ENCODE data around the gene CDON.

The CDON gene

GRCh38 chr11:125960771-125961170 lies 101.9 kb downstream of the CDON start:
- no peak for DNase-seq
- Histone ChIP-seq H3K9me3 (ENCODE audit: control insufficient read depth, low read length) (no peaks in the 10 kb centered on the region), H3K4me1 (ENCODE audit: control insufficient read depth, insufficient read depth, low read length, poor library complexity, severe bottlenecking) (no peaks in the 10 kb centered on the region), H3K36me3 (ENCODE audit: control insufficient read depth, insufficient read depth, low read length) (no peaks in the 10 kb centered on the region), H3K27ac (ENCODE audit: insufficient read depth, low read length, poor library complexity, severe bottlenecking) (no peak overlapping the region), H3K27me3 (replicated peaks; ENCODE audit: control insufficient read depth, insufficient read depth, low read length, poor library complexity, severe bottlenecking) (no peaks in the 10 kb centered on the region), H3K4me3 (ENCODE audit: insufficient read depth, low read depth, low read length, poor library complexity, severe bottlenecking) (no peak overlapping the region)

GRCh38 chr11:125959931-125960330 lies 102.7 kb downstream of the CDON start:
- Histone ChIP-seq H3K9me3 (ENCODE audit: control insufficient read depth, low read length) (no peaks in the 10 kb centered on the region), H3K27ac (ENCODE audit: insufficient read depth, low read length, poor library complexity, severe bottlenecking) (no peak overlapping the region), H3K27me3 (replicated peaks; ENCODE audit: control insufficient read depth, insufficient read depth, low read length, poor library complexity, severe bottlenecking) (no peaks in the 10 kb centered on the region), H3K4me1 (ENCODE audit: control insufficient read depth, insufficient read depth, low read length, poor library complexity, severe bottlenecking) (no peaks in the 10 kb centered on the region), H3K36me3 (ENCODE audit: control insufficient read depth, insufficient read depth, low read length) (no peaks in the 10 kb centered on the region), H3K4me3 (ENCODE audit: insufficient read depth, low read depth, low read length, poor library complexity, severe bottlenecking) (no peak overlapping the region)
- no peak for DNase-seq

GRCh38 chr11:125959511-125959910 lies 103.2 kb downstream of the CDON start:
- Histone ChIP-seq H3K9me3 (ENCODE audit: control insufficient read depth, low read length) (no peaks in the 10 kb centered on the region), H3K4me3 (ENCODE audit: insufficient read depth, low read depth, low read length, poor library complexity, severe bottlenecking) (no peak overlapping the region), H3K27me3 (replicated peaks; ENCODE audit: control insufficient read depth, insufficient read depth, low read length, poor library complexity, severe bottlenecking) (no peaks in the 10 kb centered on the region), H3K4me1 (ENCODE audit: control insufficient read depth, insufficient read depth, low read length, poor library complexity, severe bottlenecking) (no peaks in the 10 kb centered on the region), H3K36me3 (ENCODE audit: control insufficient read depth, insufficient read depth, low read length) (no peaks in the 10 kb centered on the region), H3K27ac (ENCODE audit: insufficient read depth, low read length, poor library complexity, severe bottlenecking) (no peak overlapping the region)
- DNase-seq, result no peak

GRCh38 chr11:125958872-125959400 lies 103.7 kb downstream of the CDON start:
- no peak overlapping the region for H3K27ac ChIP-seq (ENCODE audit: insufficient read depth, low read length, poor library complexity, severe bottlenecking)
- no peak for DNase-seq
- H3K9me3 ChIP-seq (ENCODE audit: control insufficient read depth, low read length), result no peaks in the 10 kb centered on the region
- H3K4me1 ChIP-seq (ENCODE audit: control insufficient read depth, insufficient read depth, low read length, poor library complexity, severe bottlenecking), result no peaks in the 10 kb centered on the region
- H3K36me3 ChIP-seq (ENCODE audit: control insufficient read depth, insufficient read depth, low read length), result no peaks in the 10 kb centered on the region
- H3K27me3 ChIP-seq (replicated peaks; ENCODE audit: control insufficient read depth, insufficient read depth, low read length, poor library complexity, severe bottlenecking), result no peaks in the 10 kb centered on the region
- H3K4me3 ChIP-seq (ENCODE audit: insufficient read depth, low read depth, low read length, poor library complexity, severe bottlenecking), result no peak overlapping the region

GRCh38 chr11:125957618-125958332 lies 104.9 kb downstream of the CDON start:
- H3K4me1 ChIP-seq (ENCODE audit: control insufficient read depth, insufficient read depth, low read length, poor library complexity, severe bottlenecking), result no peaks in the 10 kb centered on the region
- H3K27me3 ChIP-seq (replicated peaks; ENCODE audit: control insufficient read depth, insufficient read depth, low read length, poor library complexity, severe bottlenecking), result no peaks in the 10 kb centered on the region
- H3K4me3 ChIP-seq (ENCODE audit: insufficient read depth, low read depth, low read length, poor library complexity, severe bottlenecking), result no peak overlapping the region
- H3K9me3 ChIP-seq (ENCODE audit: control insufficient read depth, low read length), result no peaks in the 10 kb centered on the region
- no peaks in the 10 kb centered on the region for H3K36me3 ChIP-seq (ENCODE audit: control insufficient read depth, insufficient read depth, low read length)
- DNase-seq, result no peak
- no peak overlapping the region for H3K27ac ChIP-seq (ENCODE audit: insufficient read depth, low read length, poor library complexity, severe bottlenecking)

GRCh38 chr11:125956391-125957134 lies 106.1 kb downstream of the CDON start:
- Histone ChIP-seq H3K27me3 (replicated peaks; ENCODE audit: control insufficient read depth, insufficient read depth, low read length, poor library complexity, severe bottlenecking) (no peaks in the 10 kb centered on the region), H3K27ac (ENCODE audit: insufficient read depth, low read length, poor library complexity, severe bottlenecking) (no peak overlapping the region), H3K4me1 (ENCODE audit: control insufficient read depth, insufficient read depth, low read length, poor library complexity, severe bottlenecking) (no peaks in the 10 kb centered on the region), H3K36me3 (ENCODE audit: control insufficient read depth, insufficient read depth, low read length) (no peaks in the 10 kb centered on the region), H3K9me3 (ENCODE audit: control insufficient read depth, low read length) (no peaks in the 10 kb centered on the region), H3K4me3 (ENCODE audit: insufficient read depth, low read depth, low read length, poor library complexity, severe bottlenecking) (no peak overlapping the region)
- DNase-seq, result no peak

GRCh38 chr11:125955856-125956255 lies 106.8 kb downstream of the CDON start:
- Histone ChIP-seq H3K4me1 (ENCODE audit: control insufficient read depth, insufficient read depth, low read length, poor library complexity, severe bottlenecking) (no peaks in the 10 kb centered on the region), H3K27ac (ENCODE audit: insufficient read depth, low read length, poor library complexity, severe bottlenecking) (no peak overlapping the region), H3K4me3 (ENCODE audit: insufficient read depth, low read depth, low read length, poor library complexity, severe bottlenecking) (no peak overlapping the region), H3K9me3 (ENCODE audit: control insufficient read depth, low read length) (no peaks in the 10 kb centered on the region), H3K36me3 (ENCODE audit: control insufficient read depth, insufficient read depth, low read length) (no peaks in the 10 kb centered on the region), H3K27me3 (replicated peaks; ENCODE audit: control insufficient read depth, insufficient read depth, low read length, poor library complexity, severe bottlenecking) (no peaks in the 10 kb centered on the region)
- DNase-seq, result no peak

GRCh38 chr11:125954945-125955640 lies 107.6 kb downstream of the CDON start:
- no peaks in the 10 kb centered on the region for H3K9me3 ChIP-seq (ENCODE audit: control insufficient read depth, low read length)
- no peaks in the 10 kb centered on the region for H3K36me3 ChIP-seq (ENCODE audit: control insufficient read depth, insufficient read depth, low read length)
- no peak overlapping the region for H3K27ac ChIP-seq (ENCODE audit: insufficient read depth, low read length, poor library complexity, severe bottlenecking)
- no peak overlapping the region for H3K4me3 ChIP-seq (ENCODE audit: insufficient read depth, low read depth, low read length, poor library complexity, severe bottlenecking)
- DNase-seq, result no peak
- no peaks in the 10 kb centered on the region for H3K4me1 ChIP-seq (ENCODE audit: control insufficient read depth, insufficient read depth, low read length, poor library complexity, severe bottlenecking)
- no peaks in the 10 kb centered on the region for H3K27me3 ChIP-seq (replicated peaks; ENCODE audit: control insufficient read depth, insufficient read depth, low read length, poor library complexity, severe bottlenecking)

GRCh38 chr11:125954123-125954944 lies 108.3 kb downstream of the CDON start:
- Histone ChIP-seq H3K9me3 (ENCODE audit: control insufficient read depth, low read length) (no peaks in the 10 kb centered on the region), H3K27ac (ENCODE audit: insufficient read depth, low read length, poor library complexity, severe bottlenecking) (no peak overlapping the region), H3K4me3 (ENCODE audit: insufficient read depth, low read depth, low read length, poor library complexity, severe bottlenecking) (no peak overlapping the region), H3K36me3 (ENCODE audit: control insufficient read depth, insufficient read depth, low read length) (no peaks in the 10 kb centered on the region), H3K27me3 (replicated peaks; ENCODE audit: control insufficient read depth, insufficient read depth, low read length, poor library complexity, severe bottlenecking) (no peaks in the 10 kb centered on the region), H3K4me1 (ENCODE audit: control insufficient read depth, insufficient read depth, low read length, poor library complexity, severe bottlenecking) (no peaks in the 10 kb centered on the region)
- DNase-seq, result no peak

Data from effector memory CD4-positive, alpha-beta T cell (primary cell).